MCF 10A (cell line): ENCODE results near the gene ST3GAL5. TPM values are rescaled to one million over a fixed set of nuclear protein-coding genes. Genes with fewer than 3 reads are reported as not detected.
A peak's percentile ranks its signal among the peaks of the same experiment; 100 is the strongest.

Experiments
- BruUV-seq: library from RNA; stranded (reverse); fragments of 400-500 nt; replicated peaks from 2 replicates; lab custom pipeline; 2021; lab: Mats Ljungman, UMichigan
- CTCF ChIA-PET: fragments of 300-600 bp; sonication (Branson Sonifier 250); formaldehyde crosslinking; extraction: SDS; loops from one replicate; lab custom pipeline; 2021; ENCODE audit warnings: antibody characterized with exemption, inconsistent platforms; lab: Yijun Ruan, JAX
- POLR2A ChIA-PET: fragments of 300-600, 350-650 bp; sonication (Branson Sonifier 250); formaldehyde crosslinking; extraction: SDS; loops from one replicate; lab custom pipeline; 2020; ENCODE audit warnings: antibody characterized with exemption, inconsistent platforms; lab: Yijun Ruan, JAX
- DNase-seq: peaks from one replicate; pipeline ENCODE4 v3.0.0-alpha.2; 2018; ENCODE audit not compliant: unreplicated experiment
- H3K27ac Mint-ChIP-seq: one replicate; pipeline ENCODE4 v1.8.0; 2022; ENCODE audit warnings: mild to moderate bottlenecking, low read depth, mixed read lengths; ENCODE audit not compliant: unreplicated experiment
- H3K27me3 Mint-ChIP-seq: one replicate; pipeline ENCODE4 v1.8.0; 2022; ENCODE audit warnings: mixed read lengths; ENCODE audit not compliant: insufficient read depth, unreplicated experiment
- H3K36me3 Mint-ChIP-seq: one replicate; pipeline ENCODE4 v1.8.0; 2022; ENCODE audit warnings: mild to moderate bottlenecking, moderate library complexity, mixed read lengths; ENCODE audit not compliant: insufficient read depth, unreplicated experiment
- H3K4me1 Mint-ChIP-seq: one replicate; pipeline ENCODE4 v1.8.0; 2022; ENCODE audit warnings: mixed read lengths; ENCODE audit not compliant: insufficient read depth, unreplicated experiment
- H3K4me3 Mint-ChIP-seq: one replicate; pipeline ENCODE4 v1.8.0; 2022; ENCODE audit warnings: mild to moderate bottlenecking, moderate library complexity, mixed read lengths; ENCODE audit not compliant: unreplicated experiment
- H3K9me3 Mint-ChIP-seq: one replicate; pipeline ENCODE4 v1.8.0; 2022; ENCODE audit warnings: mixed read lengths; ENCODE audit not compliant: unreplicated experiment
- intact Hi-C: fragments of 100-400 bp; cut with micrococcal nuclease; formaldehyde crosslinking; loops from 2 replicates; pipeline ENCODE4 v1.14.1; 2022
- total RNA-seq: library from RNA; stranded (reverse); gene quantifications from 2 replicates; pipeline ENCODE4 v1.2.3, GENCODE V29; 2022
- TF ChIP-seq, protein P1 (sequence below): fragments of 200-600 bp; IDR thresholded peaks from one replicate; pipeline ENCODE4 v1.8.0; 2022; ENCODE audit warnings: antibody characterized with exemption, mild to moderate bottlenecking; ENCODE audit not compliant: unreplicated experiment

The ST3GAL5 gene
- total RNA-seq, 1 experiment from 2014 or later, result 2.3 TPM

DNA sequence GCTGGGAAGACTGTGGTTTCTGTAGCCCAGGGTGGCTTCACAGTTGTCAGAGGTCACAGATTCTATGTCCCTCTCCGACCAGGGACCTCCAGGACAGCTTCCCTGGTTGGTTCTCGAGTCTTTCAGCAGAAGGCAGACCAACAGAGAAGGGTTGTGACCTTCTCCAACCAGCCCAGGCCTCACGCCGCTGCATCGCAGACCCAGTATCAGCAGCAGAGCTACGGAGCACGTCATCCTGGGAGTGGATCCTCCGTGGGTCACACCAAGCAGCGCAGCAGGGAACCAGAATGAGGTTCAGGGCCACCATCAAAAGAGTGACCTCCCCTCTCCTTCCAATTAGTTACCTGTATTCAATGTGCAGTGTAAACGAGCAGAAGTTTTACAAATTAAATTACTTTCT, 49.3 kb downstream of the ST3GAL5 start:
- H3K27me3 Mint-ChIP-seq, result no peaks in the 10 kb centered on the region
- BruUV-seq, result no TSS peak

DNA sequence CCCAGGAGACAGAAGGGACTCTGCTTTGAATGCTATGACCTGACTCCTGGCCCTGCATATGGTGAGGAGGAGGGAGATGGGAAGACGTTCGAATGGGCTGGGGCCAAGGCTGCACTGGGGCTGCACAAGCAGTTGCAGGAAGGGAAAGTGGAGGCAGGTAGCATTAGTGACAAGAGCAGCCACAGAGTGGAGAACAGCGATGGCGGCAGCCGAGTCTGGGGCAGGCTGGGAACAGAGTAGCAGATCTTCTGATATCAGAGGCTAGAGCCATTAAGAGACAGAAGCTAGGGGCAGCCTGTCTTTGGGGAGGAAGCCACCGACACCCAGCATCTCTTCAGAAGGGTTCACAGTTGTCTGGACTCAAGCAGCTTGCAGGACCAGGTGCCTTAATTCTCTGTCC, 50.1 kb downstream of the ST3GAL5 start:
- TF ChIP-seq, protein P1, sequence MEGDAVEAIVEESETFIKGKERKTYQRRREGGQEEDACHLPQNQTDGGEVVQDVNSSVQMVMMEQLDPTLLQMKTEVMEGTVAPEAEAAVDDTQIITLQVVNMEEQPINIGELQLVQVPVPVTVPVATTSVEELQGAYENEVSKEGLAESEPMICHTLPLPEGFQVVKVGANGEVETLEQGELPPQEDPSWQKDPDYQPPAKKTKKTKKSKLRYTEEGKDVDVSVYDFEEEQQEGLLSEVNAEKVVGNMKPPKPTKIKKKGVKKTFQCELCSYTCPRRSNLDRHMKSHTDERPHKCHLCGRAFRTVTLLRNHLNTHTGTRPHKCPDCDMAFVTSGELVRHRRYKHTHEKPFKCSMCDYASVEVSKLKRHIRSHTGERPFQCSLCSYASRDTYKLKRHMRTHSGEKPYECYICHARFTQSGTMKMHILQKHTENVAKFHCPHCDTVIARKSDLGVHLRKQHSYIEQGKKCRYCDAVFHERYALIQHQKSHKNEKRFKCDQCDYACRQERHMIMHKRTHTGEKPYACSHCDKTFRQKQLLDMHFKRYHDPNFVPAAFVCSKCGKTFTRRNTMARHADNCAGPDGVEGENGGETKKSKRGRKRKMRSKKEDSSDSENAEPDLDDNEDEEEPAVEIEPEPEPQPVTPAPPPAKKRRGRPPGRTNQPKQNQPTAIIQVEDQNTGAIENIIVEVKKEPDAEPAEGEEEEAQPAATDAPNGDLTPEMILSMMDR, result no peak
- Mint-ChIP-seq H3K9me3 (peaks cover 14% of the 10 kb centered on the region), H3K27ac (no peak overlapping the region), H3K4me3 (no peak overlapping the region), H3K27me3 (no peaks in the 10 kb centered on the region), H3K4me1 (no peaks in the 10 kb centered on the region), H3K36me3 (peaks cover 6% of the 10 kb centered on the region)
- ChIA-PET POLR2A (interaction anchor here (0.7 kb wide), 1 partner anchor 88 kb away, joined by 3 read pairs; no protein-coding TSS in a partner anchor), CTCF (interaction anchor here (0.6 to 1.7 kb wide), 4 partner anchors 11 to 284 kb away, joined by 3 read pairs; no protein-coding TSS in a partner anchor)
- intact Hi-C loops, result no loop called here
- no TSS peak for BruUV-seq
- DNase-seq, result no peak

More for the DNA sequence above, 49.3 kb downstream of the ST3GAL5 start:
- Mint-ChIP-seq H3K9me3 (peaks cover 14% of the 10 kb centered on the region), H3K4me3 (no peak overlapping the region), H3K27ac (no peak overlapping the region), H3K4me1 (no peaks in the 10 kb centered on the region), H3K36me3 (peaks cover 6% of the 10 kb centered on the region)
- no peak for DNase-seq
- TF ChIP-seq, protein P1, result no peak
- intact Hi-C loops, result no loop called here
- POLR2A ChIA-PET, result interaction anchor here (0.7 kb wide), 1 partner anchor 12 kb away, joined by 3 read pairs; no protein-coding TSS in a partner anchor
- CTCF ChIA-PET, result interaction anchor here (0.6 to 1.7 kb wide), 8 partner anchors 12 to 284 kb away, joined by 3 to 5 read pairs (median 3); no protein-coding TSS in a partner anchor

DNA sequence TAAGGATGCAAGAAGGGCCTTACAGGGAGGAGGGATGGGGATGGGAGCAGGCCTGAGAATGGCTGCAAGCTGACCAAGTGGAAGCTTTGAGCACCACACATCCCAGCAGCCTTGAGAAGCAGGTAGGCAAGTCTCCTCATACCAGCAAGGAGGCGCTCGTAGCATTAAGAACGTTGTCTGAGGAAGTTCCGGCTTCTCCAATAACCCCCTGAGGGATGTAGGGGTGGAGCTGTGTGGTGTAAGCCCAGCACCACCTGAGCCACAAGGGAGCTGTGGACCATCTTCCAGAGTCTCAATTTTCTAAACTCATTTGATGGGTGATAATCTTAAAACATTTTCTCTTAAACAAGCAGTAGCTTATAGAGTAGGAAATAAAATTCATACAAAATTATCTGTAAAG, 50.6 kb downstream of the ST3GAL5 start:
- peak; percentile 13 for DNase-seq
- ChIA-PET CTCF (interaction anchor here (1.0 to 1.7 kb wide), 3 partner anchors 11 to 241 kb away, joined by 3 to 4 read pairs (median 3); no protein-coding TSS in a partner anchor), POLR2A (interaction anchor here (0.6 to 0.7 kb wide), 2 partner anchors 61 to 88 kb away, joined by 3 read pairs; no protein-coding TSS in a partner anchor)
- no peak overlapping the region for H3K27ac Mint-ChIP-seq
- H3K4me3 Mint-ChIP-seq, result no peak overlapping the region
- TF ChIP-seq, protein P1, result no peak
- intact Hi-C loops, result no loop called here
- H3K27me3 Mint-ChIP-seq, result no peaks in the 10 kb centered on the region
- peaks cover 14% of the 10 kb centered on the region for H3K9me3 Mint-ChIP-seq
- no peaks in the 10 kb centered on the region for H3K4me1 Mint-ChIP-seq
- BruUV-seq, result no TSS peak
- peaks cover 6% of the 10 kb centered on the region for H3K36me3 Mint-ChIP-seq

DNA sequence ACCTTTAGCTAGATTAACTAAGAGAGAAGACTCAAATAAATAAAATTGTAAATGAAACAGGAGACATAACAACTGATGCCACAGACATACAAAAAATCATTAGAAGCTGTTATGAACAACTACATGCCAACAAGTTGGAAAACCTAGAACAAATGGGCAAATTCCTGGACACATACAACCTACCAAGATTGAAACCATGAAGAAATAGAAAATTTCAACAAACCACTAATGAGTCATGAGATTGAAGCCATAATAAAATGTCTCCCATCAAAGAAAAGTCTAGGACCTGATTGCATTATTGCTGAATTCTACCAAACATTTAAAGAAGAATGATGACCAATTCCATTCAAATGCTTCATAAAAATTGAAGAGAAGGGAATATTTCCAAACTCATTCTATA, 54.3 kb downstream of the ST3GAL5 start:
- TF ChIP-seq, protein P1, result no peak
- ChIA-PET POLR2A (interaction anchor here (1.2 kb wide), 1 partner anchor 17 kb away, joined by 4 read pairs; no protein-coding TSS in a partner anchor), CTCF (interaction anchor here (1.6 kb wide), 1 partner anchor 245 kb away, joined by 5 read pairs; no protein-coding TSS in a partner anchor)
- no peak for DNase-seq
- Mint-ChIP-seq H3K27me3 (no peaks in the 10 kb centered on the region), H3K4me3 (no peak overlapping the region), H3K27ac (no peak overlapping the region), H3K9me3 (peaks cover 14% of the 10 kb centered on the region), H3K4me1 (no peaks in the 10 kb centered on the region), H3K36me3 (no peaks in the 10 kb centered on the region)
- intact Hi-C loops, result loop anchor here (5.0 kb wide), 1 partner anchor 538 kb away; no protein-coding TSS in a partner anchor
- BruUV-seq, result no TSS peak
